Nephron progenitor cell (in vitro differentiated cells): ENCODE results near the gene KCNA2.

Experiments
- DNase-seq: peaks from one replicate; pipeline ENCODE4 v3.0.0; 2021
- H3K27ac Mint-ChIP-seq: 2 replicates; pipeline ENCODE4 v1.8.0; 2021; ENCODE audit warnings: mild to moderate bottlenecking, moderate library complexity, mixed read lengths
- H3K27me3 Mint-ChIP-seq: 2 replicates; pipeline ENCODE4 v1.8.0; 2021; ENCODE audit warnings: mild to moderate bottlenecking, low read depth, mixed read lengths; ENCODE audit not compliant: poor library complexity
- H3K36me3 Mint-ChIP-seq: 2 replicates; pipeline ENCODE4 v1.8.0; 2021; ENCODE audit warnings: low read depth, mixed read lengths
- H3K4me1 Mint-ChIP-seq: 2 replicates; pipeline ENCODE4 v1.8.0; 2021; ENCODE audit warnings: mixed read lengths
- H3K4me3 Mint-ChIP-seq: 2 replicates; pipeline ENCODE4 v1.8.0; 2021; ENCODE audit warnings: mild to moderate bottlenecking, moderate library complexity, mixed read lengths
- H3K9me3 Mint-ChIP-seq: 2 replicates; pipeline ENCODE4 v1.8.0; 2021; ENCODE audit warnings: mild to moderate bottlenecking, moderate library complexity, mixed read lengths
- TF ChIP-seq, protein P1 (sequence below): fragments of 200-600 bp; sonication (generic); IDR thresholded peaks from 2 replicates; pipeline ENCODE4 v1.5.0; 2021; ENCODE audit warnings: antibody characterized with exemption

The KCNA2 gene

DNA sequence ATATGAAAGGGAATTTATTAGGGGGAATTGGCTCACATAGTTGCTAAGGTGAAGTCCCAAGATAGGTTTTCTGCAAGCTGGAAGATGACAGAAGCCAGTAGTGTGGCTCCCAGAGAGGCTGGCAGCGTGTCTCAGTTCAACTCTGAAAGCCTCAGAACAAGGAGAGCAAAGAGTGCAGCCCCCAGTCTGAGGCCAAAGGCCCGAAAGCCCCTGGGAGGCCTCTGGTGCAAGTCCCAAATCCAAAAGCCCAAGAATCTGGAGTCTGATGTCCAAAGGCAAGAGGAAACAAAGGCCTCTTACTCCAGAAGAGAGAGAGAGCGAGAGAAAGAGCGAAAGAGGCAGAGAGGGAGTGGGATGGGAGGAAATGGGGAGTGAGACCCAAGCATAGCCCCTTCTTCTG is 18.3 kb downstream of the KCNA2 start:
- no peak overlapping the region for H3K27ac Mint-ChIP-seq
- H3K4me1 Mint-ChIP-seq, result no peaks in the 10 kb centered on the region
- H3K4me3 Mint-ChIP-seq, result no peak overlapping the region
- DNase-seq, result no peak
- no peaks in the 10 kb centered on the region for H3K36me3 Mint-ChIP-seq
- H3K9me3 Mint-ChIP-seq, result no peaks in the 10 kb centered on the region
- TF ChIP-seq, protein P1, sequence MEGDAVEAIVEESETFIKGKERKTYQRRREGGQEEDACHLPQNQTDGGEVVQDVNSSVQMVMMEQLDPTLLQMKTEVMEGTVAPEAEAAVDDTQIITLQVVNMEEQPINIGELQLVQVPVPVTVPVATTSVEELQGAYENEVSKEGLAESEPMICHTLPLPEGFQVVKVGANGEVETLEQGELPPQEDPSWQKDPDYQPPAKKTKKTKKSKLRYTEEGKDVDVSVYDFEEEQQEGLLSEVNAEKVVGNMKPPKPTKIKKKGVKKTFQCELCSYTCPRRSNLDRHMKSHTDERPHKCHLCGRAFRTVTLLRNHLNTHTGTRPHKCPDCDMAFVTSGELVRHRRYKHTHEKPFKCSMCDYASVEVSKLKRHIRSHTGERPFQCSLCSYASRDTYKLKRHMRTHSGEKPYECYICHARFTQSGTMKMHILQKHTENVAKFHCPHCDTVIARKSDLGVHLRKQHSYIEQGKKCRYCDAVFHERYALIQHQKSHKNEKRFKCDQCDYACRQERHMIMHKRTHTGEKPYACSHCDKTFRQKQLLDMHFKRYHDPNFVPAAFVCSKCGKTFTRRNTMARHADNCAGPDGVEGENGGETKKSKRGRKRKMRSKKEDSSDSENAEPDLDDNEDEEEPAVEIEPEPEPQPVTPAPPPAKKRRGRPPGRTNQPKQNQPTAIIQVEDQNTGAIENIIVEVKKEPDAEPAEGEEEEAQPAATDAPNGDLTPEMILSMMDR, result no peak
- peaks cover 24% of the 10 kb centered on the region for H3K27me3 Mint-ChIP-seq

DNA sequence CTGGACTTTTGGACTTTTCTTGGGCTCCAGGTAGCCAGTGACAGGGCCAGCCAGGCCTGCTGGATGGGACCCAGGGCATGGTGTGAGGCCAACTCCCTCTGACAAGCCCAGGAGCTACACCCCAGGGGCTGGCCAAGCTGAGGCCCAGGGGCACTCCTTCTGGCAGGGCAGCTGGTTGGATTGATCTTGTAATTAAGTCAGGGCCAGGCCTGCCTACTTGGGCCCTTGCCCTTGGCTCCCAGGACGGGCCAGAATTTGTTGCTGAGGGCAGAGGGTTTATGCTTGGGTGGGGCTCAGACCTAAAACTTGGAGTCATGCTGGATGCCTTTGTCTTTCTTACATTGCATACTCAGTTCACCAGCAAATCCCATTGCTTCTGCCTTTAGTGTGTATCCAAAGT is 20.7 kb downstream of the KCNA2 start:
- no peak overlapping the region for H3K27ac Mint-ChIP-seq
- no peaks in the 10 kb centered on the region for H3K4me1 Mint-ChIP-seq
- peaks cover 21% of the 10 kb centered on the region for H3K27me3 Mint-ChIP-seq
- H3K4me3 Mint-ChIP-seq, result no peak overlapping the region
- TF ChIP-seq, protein P1, result no peak
- DNase-seq, result no peak
- H3K36me3 Mint-ChIP-seq, result no peaks in the 10 kb centered on the region
- no peaks in the 10 kb centered on the region for H3K9me3 Mint-ChIP-seq

DNA sequence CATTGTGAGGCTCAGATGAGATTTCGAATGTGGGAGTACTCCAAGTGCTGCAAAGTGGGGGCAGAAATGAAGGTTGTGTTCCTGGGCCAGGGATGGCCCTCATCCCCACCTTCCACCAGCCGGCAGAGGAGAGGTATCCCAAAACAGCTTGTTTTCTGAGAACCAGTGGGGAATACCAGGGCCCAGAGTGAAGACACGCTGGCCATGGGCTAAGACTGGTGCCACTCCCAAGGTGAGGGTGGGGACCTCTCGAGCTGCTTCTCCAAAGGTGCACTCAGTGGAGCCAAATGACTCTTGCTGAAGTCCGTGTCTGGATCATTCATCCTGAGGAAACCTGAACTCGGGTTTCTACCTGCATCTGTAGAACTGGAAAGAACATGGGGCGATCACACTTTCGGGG is 22.1 kb downstream of the KCNA2 start:
- Mint-ChIP-seq H3K9me3 (peaks cover under 1% of the 10 kb centered on the region), H3K4me1 (no peaks in the 10 kb centered on the region), H3K27ac (no peak overlapping the region), H3K27me3 (peaks cover 26% of the 10 kb centered on the region), H3K4me3 (no peak overlapping the region), H3K36me3 (no peaks in the 10 kb centered on the region)
- DNase-seq, result no peak
- TF ChIP-seq, protein P1, result no peak

GRCh38 chr1:110583505-110583904 is 22.7 kb downstream of the KCNA2 start:
- H3K27ac Mint-ChIP-seq, result no peak overlapping the region
- H3K36me3 Mint-ChIP-seq, result no peaks in the 10 kb centered on the region
- TF ChIP-seq, protein P1, result no peak
- H3K27me3 Mint-ChIP-seq, result peaks cover 28% of the 10 kb centered on the region
- H3K4me3 Mint-ChIP-seq, result no peak overlapping the region
- peaks cover 6% of the 10 kb centered on the region for H3K9me3 Mint-ChIP-seq
- DNase-seq, result no peak
- H3K4me1 Mint-ChIP-seq, result no peaks in the 10 kb centered on the region

DNA sequence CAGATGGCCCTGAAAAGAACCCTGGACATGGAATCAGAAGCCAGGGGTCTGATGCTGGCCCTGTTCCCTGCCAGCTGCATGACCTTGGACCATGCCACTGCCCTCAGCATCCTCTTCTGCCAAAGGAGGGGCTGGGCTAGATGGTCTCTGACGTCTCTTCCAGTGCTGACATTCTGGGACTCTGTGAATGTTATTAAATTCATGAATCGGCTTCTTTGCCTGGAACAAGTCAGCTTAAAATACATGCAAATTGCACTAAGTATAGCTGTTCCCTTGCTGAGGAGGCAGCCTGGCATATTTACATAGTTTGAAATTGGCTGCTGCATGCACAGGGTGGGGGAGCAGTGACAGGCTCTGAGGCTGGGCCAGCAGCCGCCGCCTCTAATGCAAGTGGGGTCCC is 23.8 kb downstream of the KCNA2 start:
- TF ChIP-seq, protein P1, result no peak
- H3K36me3 Mint-ChIP-seq, result no peaks in the 10 kb centered on the region
- peaks cover 7% of the 10 kb centered on the region for H3K9me3 Mint-ChIP-seq
- H3K27me3 Mint-ChIP-seq, result peaks cover 23% of the 10 kb centered on the region
- H3K27ac Mint-ChIP-seq, result no peak overlapping the region
- no peak overlapping the region for H3K4me3 Mint-ChIP-seq
- DNase-seq, result no peak
- H3K4me1 Mint-ChIP-seq, result no peaks in the 10 kb centered on the region

- Mint-ChIP-seq H3K9me3 (peaks cover 7% of the 10 kb centered on the region), H3K36me3 (no peaks in the 10 kb centered on the region), H3K4me3 (no peak overlapping the region), H3K27me3 (peaks cover 20% of the 10 kb centered on the region), H3K4me1 (no peaks in the 10 kb centered on the region), H3K27ac (no peak overlapping the region)
- DNase-seq, result no peak
- TF ChIP-seq, protein P1, result no peak
Measured at GRCh38 chr1:110581682-110582145, 24.4 kb downstream of the KCNA2 start.
